Measurements from ENCODE around the gene NUTM1.
"Not testable (repeated sequence)": the region's sequence is repeated elsewhere in the genome, so short reads cannot be mapped to it uniquely, and the experiment has no call there.

NUTM1 gene

GRCh38 chr15:34337557-34338306 is 5.4 kb upstream of the NUTM1 start, which contains the start of gene SLC12A6:
SLC12A6 (minus strand) TSS chr15:34337781; CDS start chr15:34336680, 1,101 bp downstream.
- DNase-seq (ENCODE audit: low spot score) = peak; percentile 93

GRCh38 chr15:34338347-34338746 is 4.8 kb upstream of the NUTM1 start:
- no peak for DNase-seq (ENCODE audit: low spot score)

DNA sequence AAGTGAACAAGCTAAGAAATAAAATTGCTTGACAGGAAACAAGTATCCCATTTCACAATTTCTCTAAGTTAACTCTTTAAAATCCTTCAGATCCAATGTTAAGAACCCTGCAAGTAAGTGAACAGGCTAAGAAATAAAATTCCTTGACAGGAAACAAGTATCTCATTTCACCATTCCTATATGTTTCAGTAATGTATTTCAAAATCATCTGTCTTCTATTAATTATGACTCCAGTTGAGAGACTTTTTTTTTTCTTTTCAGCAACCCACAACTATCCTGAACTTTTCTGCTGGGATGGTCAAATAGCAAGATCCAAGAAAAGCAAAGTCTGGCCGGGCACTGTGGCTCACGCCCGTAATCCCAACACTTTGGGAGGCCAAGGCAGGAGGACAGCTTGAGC is 3.2 kb upstream of the NUTM1 start:
- no peak for DNase-seq (ENCODE audit: low spot score)

DNA sequence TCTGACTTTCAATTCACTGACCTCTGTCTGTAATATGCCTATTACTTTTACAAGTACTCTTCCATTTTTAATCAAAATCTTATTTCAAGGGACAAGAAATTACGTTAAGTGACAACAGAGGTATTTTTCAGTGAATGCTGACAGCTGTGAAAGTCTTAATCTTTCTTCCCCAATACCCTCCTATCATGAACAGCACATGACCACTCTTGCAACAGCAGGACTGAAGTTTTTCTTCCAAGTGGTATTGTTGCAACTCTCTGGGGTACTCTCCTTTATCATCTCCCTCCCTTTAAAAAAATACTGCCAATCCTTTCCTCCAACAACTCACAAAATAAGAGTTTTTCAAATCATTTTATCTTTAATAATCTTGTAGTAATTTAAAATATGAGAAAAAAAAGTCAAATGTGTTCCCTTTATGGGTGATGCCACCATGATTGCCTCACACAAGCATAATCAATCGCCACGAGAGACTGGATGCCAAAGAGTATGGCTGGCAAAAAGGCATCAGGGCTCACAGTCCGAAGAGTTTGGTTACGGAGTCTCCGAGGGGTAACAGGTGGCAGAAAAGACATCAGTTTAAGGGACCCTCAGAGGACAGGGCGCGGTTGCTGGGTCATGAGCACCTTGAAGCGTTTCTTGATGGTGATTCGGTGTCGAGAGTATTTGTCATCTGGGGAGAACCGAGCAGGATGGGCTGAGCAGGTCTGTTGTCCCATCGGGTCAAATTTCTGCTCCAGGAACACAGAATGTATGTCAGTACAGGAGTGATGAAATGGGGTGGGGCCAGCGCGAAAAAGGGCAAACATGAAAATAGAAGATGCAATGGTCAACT is 1.5 kb upstream of the NUTM1 start:
- no peak for DNase-seq (ENCODE audit: low spot score)

GRCh38 chr15:34342213-34342736 is 840 bp upstream of the NUTM1 start:
- not testable (repeated sequence) for DNase-seq (ENCODE audit: low spot score)

DNA sequence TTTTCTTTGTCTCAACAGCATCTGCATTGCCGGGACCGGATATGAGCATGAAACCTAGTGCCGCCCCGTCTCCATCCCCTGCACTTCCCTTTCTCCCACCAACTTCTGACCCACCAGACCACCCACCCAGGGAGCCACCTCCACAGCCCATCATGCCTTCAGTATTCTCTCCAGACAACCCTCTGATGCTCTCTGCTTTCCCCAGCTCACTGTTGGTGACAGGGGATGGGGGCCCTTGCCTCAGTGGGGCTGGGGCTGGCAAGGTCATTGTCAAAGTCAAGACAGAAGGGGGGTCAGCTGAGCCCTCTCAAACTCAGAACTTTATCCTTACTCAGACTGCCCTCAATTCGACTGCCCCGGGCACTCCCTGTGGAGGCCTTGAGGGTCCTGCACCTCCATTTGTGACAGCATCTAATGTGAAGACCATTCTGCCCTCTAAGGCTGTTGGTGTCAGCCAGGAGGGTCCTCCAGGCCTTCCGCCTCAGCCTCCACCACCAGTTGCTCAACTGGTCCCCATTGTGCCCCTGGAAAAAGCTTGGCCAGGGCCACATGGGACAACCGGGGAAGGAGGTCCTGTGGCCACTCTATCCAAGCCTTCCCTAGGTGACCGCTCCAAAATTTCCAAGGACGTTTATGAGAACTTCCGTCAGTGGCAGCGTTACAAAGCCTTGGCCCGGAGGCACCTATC is 5.0 kb downstream of the NUTM1 start:
- DNase-seq (ENCODE audit: low spot score) = no peak

DNA sequence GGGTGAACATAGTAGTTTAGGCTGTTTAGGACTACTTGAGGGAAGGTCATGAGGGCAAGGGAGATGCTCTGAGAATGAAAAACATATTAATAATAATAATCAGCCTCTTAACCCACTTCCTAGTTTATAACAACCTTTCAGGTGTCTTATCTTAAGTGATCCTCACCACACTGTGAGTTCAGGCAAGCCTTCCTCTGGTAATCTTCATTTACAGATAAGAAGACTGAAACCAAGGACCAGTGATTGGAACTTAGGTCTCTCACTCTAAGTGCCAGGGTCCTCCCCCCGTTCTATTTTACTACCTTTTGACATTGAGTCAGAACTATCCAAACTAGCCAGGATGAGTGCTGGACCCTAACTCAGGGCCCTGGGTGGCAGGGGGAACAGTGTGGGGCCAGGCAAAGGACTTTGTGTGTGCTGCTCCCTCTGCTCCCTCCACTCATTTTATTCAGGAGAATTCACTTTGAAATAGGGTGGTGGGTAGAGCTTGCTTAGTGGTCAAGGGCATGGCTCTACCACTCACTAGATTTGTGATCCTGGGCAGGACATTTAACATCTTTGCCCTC is 5.7 kb downstream of the NUTM1 start:
- no peak for DNase-seq (ENCODE audit: low spot score)

DNA sequence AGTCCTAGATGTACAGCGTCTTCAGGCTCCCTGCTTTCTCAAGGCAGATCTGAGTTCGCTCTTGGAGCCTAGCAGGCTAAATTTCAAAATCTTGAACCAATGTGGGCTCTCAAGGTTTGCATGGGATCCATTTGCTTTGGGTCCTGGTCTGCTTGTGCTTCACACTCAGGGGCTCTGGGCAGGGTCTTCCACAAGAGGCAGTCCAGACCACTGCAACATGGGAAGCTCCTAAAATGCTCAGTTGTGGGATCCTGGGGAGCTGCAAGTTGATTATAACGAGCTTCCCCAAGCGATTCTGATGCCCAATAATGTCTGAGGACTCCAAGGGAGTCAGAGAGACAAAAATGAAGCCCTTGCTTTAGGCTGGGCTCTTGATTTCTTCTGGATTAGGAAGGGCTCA is 6.7 kb downstream of the NUTM1 start:
- DNase-seq (ENCODE audit: low spot score) = no peak

DNA sequence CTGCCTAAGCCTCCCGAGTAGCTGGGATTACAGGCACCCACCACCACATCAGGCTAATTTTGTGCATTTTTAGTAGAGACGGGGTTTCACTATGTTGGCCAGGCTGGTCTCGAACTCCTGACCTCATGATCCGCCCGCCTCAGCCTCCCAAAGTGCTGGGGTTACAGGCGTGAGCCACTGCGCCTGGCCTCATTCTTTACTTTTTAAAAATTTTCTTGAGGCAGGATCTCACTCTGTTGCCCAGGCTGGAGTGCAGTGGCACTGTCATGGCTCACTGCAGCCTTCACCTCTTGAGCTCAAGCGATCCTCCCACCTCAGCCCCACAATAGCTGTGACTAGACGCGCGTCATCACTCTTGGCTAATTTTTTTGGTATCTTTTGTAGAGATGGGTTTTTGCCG is 9.9 kb downstream of the NUTM1 start:
- not testable (repeated sequence) for DNase-seq (ENCODE audit: low spot score)

DNA sequence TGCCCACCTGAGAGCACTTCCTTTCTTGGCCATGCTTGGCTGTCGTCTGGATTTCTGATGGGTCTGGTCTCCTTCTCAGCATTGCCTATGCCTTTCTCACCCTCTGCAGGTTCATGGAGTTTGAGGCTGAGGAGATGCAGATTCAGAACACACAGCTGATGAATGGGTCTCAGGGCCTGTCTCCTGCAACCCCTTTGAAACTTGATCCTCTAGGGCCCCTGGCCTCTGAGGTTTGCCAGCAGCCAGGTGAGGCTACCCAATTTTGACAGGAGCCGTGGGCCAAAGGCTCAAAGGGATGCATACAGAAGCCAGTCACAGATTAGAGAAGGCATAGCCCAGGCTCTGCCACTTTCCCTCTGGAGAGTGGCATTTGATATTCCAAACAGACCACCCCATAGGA is 10.5 kb downstream of the NUTM1 start:
- no peak for DNase-seq (ENCODE audit: low spot score)

GRCh38 chr15:34354286-34354685 is 11.2 kb downstream of the NUTM1 start:
- DNase-seq (ENCODE audit: low spot score) = no peak

- no peak for DNase-seq (ENCODE audit: low spot score)
These were observed 12.1 kb downstream of the NUTM1 start for GRCh38 chr15:34355241-34355640.

DNA sequence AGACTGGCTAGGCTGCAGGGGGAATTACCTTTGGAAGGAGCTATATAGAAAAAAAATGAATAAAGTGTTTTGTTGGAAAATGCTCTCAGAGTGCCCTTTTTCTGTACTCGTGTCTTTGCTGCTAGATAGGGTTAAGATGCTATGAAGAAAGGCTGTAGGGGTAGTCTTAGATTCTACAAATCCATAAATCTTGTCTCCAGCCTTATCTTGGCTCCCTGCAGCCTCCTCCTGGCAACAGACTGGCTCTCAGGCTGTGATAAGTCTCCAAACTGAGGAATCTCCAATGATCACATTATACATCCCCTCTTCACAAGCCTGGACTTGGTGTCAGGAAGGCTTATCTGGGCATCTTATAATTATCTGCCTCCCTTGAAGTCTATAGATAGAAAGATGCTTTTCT is 14.5 kb downstream of the NUTM1 start:
- no peak for DNase-seq (ENCODE audit: low spot score)

DNA sequence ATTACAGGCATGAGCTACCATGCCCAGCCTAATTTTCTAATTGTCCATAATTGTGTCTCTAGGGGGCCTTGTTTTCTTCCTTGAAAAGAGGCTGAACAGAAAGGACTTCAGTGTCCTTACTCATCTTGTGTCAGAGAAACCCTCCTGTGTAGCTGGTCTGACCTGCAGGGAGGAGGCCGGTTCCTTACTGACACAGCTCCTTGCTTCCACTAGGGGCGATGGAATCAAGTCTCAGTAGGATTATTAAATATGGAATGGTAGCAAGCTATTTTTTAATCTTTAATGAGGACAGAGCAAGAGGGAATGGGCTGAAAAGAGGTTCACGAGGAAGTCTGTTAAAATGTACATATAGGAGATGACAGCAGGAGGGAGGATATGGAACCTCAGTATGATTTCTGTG is 15.3 kb downstream of the NUTM1 start:
- DNase-seq (ENCODE audit: low spot score) = no peak

- no peak for DNase-seq (ENCODE audit: low spot score)
These were observed 15.8 kb downstream of the NUTM1 start for GRCh38 chr15:34358948-34359347.

GRCh38 chr15:34359416-34359815 is 16.3 kb downstream of the NUTM1 start:
- no peak for DNase-seq (ENCODE audit: low spot score)

GRCh38 chr15:34360298-34360697 is 17.2 kb downstream of the NUTM1 start:
- no peak for DNase-seq (ENCODE audit: low spot score)

- DNase-seq (ENCODE audit: low spot score) = no peak
These were observed 18.2 kb downstream of the NUTM1 start for GRCh38 chr15:34361278-34361677.

DNA sequence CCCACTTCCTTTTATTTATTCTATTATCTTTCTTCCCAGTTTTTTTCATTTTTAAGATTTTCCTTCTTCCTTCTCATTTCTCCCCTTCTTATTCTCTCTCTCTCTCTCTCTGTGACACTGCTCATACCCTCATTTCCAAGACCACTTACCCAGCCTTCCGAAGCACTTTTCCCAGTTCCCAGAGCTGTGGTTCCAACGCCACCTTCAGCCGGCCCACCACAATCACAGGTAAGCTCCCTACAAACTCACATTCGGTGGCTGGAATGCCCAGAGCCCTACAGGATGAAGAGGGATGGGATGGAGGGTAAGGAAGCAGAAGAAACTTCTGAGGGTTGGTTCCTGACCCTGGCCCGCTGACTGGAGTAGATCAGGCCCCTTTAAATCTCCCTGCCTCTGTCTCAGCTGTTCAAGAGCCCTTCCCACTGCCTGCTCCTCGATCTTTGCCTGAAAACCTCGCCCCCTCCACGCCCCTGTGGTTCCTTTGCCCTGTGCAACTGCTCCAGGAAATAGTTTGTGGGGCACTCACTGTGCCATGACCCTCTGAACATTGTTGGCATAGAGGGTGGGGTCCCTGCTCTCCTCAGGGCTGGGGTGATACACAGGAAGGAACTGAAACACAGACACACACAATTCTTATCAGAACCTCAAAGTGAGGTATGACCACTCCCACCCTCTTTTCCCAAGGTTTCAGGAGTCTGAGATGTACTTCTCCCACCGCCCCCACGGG is 19.1 kb downstream of the NUTM1 start:
- no peak for DNase-seq (ENCODE audit: low spot score)

- no peak for DNase-seq (ENCODE audit: low spot score)
These were observed 20.9 kb downstream of the NUTM1 start for GRCh38 chr15:34364041-34364440.

- DNase-seq (ENCODE audit: low spot score) = no peak
These were observed 22.1 kb downstream of the NUTM1 start for GRCh38 chr15:34365091-34365825.
